GM19099 (cell line): ENCODE results near the gene KRT85.

Experiments used
- POLR2A ChIP-seq: IDR thresholded peaks from 3 replicates; pipeline ENCODE4 v1.6.1; 2011; ENCODE audit warnings: low read depth; ENCODE audit not compliant: insufficient read length; ENCODE audit errors: extremely low read depth

KRT85 gene

DNA sequence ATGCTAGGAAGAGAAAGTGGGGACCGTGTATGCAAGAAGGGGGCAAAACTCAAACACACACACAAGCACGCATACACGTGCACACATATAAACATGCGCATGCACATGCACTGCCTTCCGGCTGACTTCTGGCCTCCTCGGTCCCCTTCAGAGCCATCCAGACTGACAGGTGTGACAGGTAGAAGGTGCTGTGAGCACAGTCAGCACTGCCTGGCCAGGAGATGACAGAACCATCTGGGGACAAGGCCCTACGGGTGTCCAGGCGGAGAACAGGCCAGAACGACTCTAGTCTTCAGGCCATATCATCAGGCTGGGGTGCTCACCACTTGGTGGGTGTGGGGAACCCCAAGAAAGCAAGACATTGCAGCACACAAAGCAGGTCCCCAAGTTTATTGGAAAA is 53.4 kb downstream of the KRT85 start:
- no peak for TF ChIP-seq POLR2A

- TF ChIP-seq POLR2A, result no peak
Observed at GRCh38 chr12:52313461-52313860, 53.8 kb downstream of the KRT85 start.

DNA sequence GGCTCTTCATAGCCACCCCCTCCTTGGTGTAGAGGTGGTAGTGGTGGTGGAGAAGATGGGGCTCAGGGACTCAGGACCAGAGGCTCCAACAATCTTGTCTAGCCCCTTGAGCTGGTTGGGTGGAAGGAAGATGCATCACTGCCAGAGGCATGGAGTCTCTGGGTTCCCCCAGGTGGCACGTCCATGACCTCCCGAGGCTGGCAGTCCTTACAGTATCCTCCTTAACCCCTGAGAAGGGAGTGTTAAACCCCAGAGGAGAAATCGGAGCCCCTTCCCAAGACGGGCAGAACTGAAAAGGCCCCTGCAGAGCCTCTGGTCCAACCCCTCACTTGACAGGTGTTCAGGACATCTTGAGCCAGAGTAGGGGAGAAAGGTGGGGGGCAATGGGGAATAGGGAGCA is 55.2 kb downstream of the KRT85 start:
- TF ChIP-seq POLR2A, result no peak

DNA sequence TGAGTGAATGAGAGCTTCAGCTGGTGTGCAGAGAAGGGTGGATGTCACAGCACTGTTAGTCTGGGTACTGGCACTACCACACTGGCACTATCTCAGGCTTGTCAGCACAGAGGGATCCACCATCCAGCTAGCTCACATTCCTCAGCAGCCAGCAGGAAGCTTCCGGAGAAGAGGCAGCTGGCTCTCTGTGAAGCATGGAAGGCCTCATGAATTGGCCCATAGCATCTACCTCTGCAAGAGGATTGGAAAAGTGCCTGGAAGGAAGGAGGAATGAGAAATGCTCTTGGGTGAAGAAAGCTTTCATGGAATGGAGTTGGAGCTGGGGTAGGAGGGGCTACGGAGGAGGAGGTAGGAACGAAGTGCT is 56.0 kb downstream of the KRT85 start:
- no peak for TF ChIP-seq POLR2A

- no peak for TF ChIP-seq POLR2A
Observed at GRCh38 chr12:52310622-52311284, 56.5 kb downstream of the KRT85 start.
